Bronchus fibroblast of lung (primary cell): ENCODE results near the gene ZCCHC12. TPM values are rescaled to one million over a fixed set of nuclear protein-coding genes. Genes with fewer than 3 reads are reported as not detected.

Experiments
- total RNA-seq: library from RNA; depleted of rRNA; stranded (reverse); fragments of >200 nt; gene quantifications from 2 replicates; pipeline ENCODE4 v1.2.3, GENCODE V29; 2015

Gene ZCCHC12
- 0.15 and 0.17 TPM in 2 replicates for total RNA-seq

DNA sequence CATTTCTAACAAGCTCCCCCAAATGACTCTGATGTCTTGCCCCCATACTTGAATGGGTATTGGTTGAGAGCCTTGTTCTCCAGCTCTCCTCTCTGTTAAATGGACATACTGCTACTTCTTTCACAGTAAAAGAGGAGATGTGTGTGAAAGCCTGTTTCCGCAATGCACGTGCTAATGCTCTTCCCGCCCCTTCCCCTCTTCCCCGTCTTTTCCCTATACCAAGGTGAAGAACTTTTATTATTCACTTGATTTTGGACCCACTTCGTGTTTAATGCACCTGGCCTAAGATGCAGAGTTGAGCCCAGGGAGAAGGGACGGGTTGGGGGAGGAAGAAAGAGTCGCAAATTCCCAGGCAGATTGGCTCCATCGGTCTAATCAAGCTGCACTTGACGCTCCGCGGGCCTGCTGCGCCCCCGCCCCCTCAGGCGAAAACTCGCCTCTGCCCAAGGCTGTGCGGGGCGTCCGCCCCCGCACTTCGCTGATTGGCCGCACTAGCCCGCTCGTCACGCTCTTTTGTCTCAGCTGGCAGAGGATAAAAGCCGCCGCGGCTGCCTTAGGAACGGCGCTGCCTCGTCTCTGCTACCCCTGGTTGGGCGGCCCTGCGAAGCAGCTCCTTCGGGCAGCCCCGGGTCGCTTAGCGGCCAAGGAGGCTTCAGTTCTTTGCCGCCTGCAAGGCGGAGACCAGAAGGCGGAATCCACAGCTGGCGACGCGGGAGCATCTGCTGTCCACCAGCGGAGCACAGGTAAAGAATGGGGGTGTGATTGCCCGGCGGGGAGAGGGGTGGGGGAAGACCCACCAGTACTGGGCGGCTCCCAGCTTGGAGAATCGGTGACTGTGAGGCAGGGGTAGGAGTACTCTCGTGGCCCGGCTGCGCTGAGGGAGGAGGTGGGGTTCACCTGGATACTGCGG lies at the start of gene ZCCHC12:
Gene ZCCHC12, plus strand, starts transcription at position 562 of the 910 bp plus-strand sequence. CDS start 1,421 bp downstream, outside the sequence.

Other genes with a start within 250 kb of the ZCCHC12 start
- gene IL13RA1, start 96.2 kb upstream of the ZCCHC12 start, total RNA-seq: 23.3 and 24.7 TPM in 2 replicates
- gene LONRF3, start 150.8 kb downstream of the ZCCHC12 start, total RNA-seq: under 0.01 and 0.15 TPM in 2 replicates
- not detected in 2 replicates for gene CT47C1, start 249.2 kb downstream of the ZCCHC12 start, total RNA-seq